ENCODE data around the gene HYAL3. TPM values are rescaled to one million over a fixed set of nuclear protein-coding genes. Genes with fewer than 3 reads are reported as not detected.

The HYAL3 gene
- total and polyA plus RNA-seq, 10 of the 15 experiments (the other 5 are each of a cell fraction or from before 2014, with no cell fraction given) = 0.37 to 4.2 (median 2.8) TPM

GRCh38 chr3:50299929-50300680 lies 900 bp upstream of the HYAL3 start:
- ChIA-PET RAD21 (ENCODE audit: unreplicated experiment) (interaction anchor here (0.7 to 2.2 kb wide), 8 partner anchors 10 to 53 kb away, joined by 3 to 15 read pairs (median 6); partner anchors contain the start of genes CYB561D2, NPRL2 and TUSC2), POLR2A (interaction anchor here (0.5 to 2.7 kb wide), 15 partner anchors 9 to 830 kb away, joined by 3 to 30 read pairs (median 5); partner anchors contain the start of genes CYB561D2, DAG1, NPRL2 and RASSF1), SMC1A (ENCODE audit: uncharacterized antibody, unreplicated experiment) (interaction anchor here (0.7 to 2.3 kb wide), 7 partner anchors 17 to 72 kb away, joined by 3 to 9 read pairs (median 3); no protein-coding TSS in a partner anchor), CTCF (interaction anchor here (0.7 to 3.5 kb wide), 12 partner anchors 18 to 242 kb away, joined by 3 to 22 read pairs (median 6); partner anchors contain the start of gene TUSC2)
- peak overlapping the region; percentile 90 for H3K4me2 ChIP-seq (ENCODE audit: control insufficient read depth, insufficient read depth)
- no peaks in the 10 kb centered on the region for H3K27me3 ChIP-seq (replicated peaks in 1 of 2; ENCODE audit: control insufficient read depth in 2 of 2, insufficient read depth in 2 of 2, low read length in 1 of 2)
- in situ Hi-C loops (cut with MboI) (no loop called here), intact Hi-C loops (cut with micrococcal nuclease; ENCODE audit: unreplicated experiment) (loop anchor here (1.0 to 5.0 kb wide), 2 partner anchors 21 to 37 kb away; no protein-coding TSS in a partner anchor)
- peaks cover 2% of the 10 kb centered on the region; the same call in 1 of the 2 replicates for H3K79me2 ChIP-seq (ENCODE audit: control insufficient read depth, insufficient read depth, low read length)
- no peaks in the 10 kb centered on the region for H4K20me1 ChIP-seq (ENCODE audit: control insufficient read depth, insufficient read depth)
- ATAC-seq (peak; percentile 21), DNase-seq (ENCODE audit: low read depth, low spot score) (no peak), FAIRE-seq (peak; percentile 35)
- TF ChIP-seq SPI1 (IDR thresholded peaks at IDR 0.05; ENCODE audit: borderline replicate concordance, insufficient read depth, low read depth, low read length) (peak; percentile 35; the same call in 1 of the 2 replicates), PAX8 (IDR thresholded peaks at IDR 0.05) (no peak)
- H3K9me3 ChIP-seq (replicated peaks; ENCODE audit: control insufficient read depth, insufficient read depth, low read length) = no peaks in the 10 kb centered on the region
- peak overlapping the region; percentile 68 for H3K27ac ChIP-seq (ENCODE audit: control insufficient read depth, insufficient read depth)
- H3K36me3 ChIP-seq (ENCODE audit: control insufficient read depth in 2 of 2, insufficient read depth in 2 of 2, low read length in 1 of 2) = no peaks in the 10 kb centered on the region
- BruUV-seq (replicated peaks) = TSS peak; percentile 91
- peak overlapping the region; percentile 73 for H2AFZ ChIP-seq (ENCODE audit: control insufficient read depth, low read depth, low read length)
- peak overlapping the region; percentile 79 for H3K4me3 ChIP-seq
- WGBS (ENCODE audit: insufficient coverage, insufficient replicate concordance, low lambda C conversion rate, missing lambda C conversion rate) = 51% methylated on average over 12 of the region's 12 CpGs
- peaks cover 4% of the 10 kb centered on the region for H3K4me1 ChIP-seq (ENCODE audit: control insufficient read depth, insufficient read depth, low read length)
- peak overlapping the region; percentile 64 for H3K9ac ChIP-seq (ENCODE audit: control insufficient read depth, insufficient read depth, low read length)

- intact Hi-C loops (cut with micrococcal nuclease; ENCODE audit: unreplicated experiment) = loop anchor here (1.0 to 5.0 kb wide), 2 partner anchors 22 to 38 kb away; no protein-coding TSS in a partner anchor
- Histone ChIP-seq H3K9ac (ENCODE audit: control insufficient read depth, insufficient read depth, low read length) (peak overlapping the region; percentile 64), H3K9me3 (replicated peaks; ENCODE audit: control insufficient read depth, insufficient read depth, low read length) (no peaks in the 10 kb centered on the region), H3K4me1 (ENCODE audit: control insufficient read depth, insufficient read depth, low read length) (peaks cover 4% of the 10 kb centered on the region), H4K20me1 (ENCODE audit: control insufficient read depth, insufficient read depth) (no peaks in the 10 kb centered on the region), H3K27ac (ENCODE audit: control insufficient read depth, insufficient read depth) (peak overlapping the region; percentile 68), H3K79me2 (ENCODE audit: control insufficient read depth, insufficient read depth, low read length) (peaks cover 2% of the 10 kb centered on the region; the same call in 1 of the 2 replicates), H3K4me2 (ENCODE audit: control insufficient read depth, insufficient read depth) (peak overlapping the region; percentile 90), H2AFZ (ENCODE audit: control insufficient read depth, low read depth, low read length) (peak overlapping the region; percentile 73), H3K4me3 (peak overlapping the region; percentile 79), H3K36me3 (ENCODE audit: control insufficient read depth in 2 of 2, insufficient read depth in 2 of 2, low read length in 1 of 2) (no peaks in the 10 kb centered on the region), H3K27me3 (replicated peaks in 1 of 2; ENCODE audit: control insufficient read depth in 2 of 2, insufficient read depth in 2 of 2, low read length in 1 of 2) (no peaks in the 10 kb centered on the region)
- CTCF ChIA-PET = interaction anchor here (0.7 to 3.5 kb wide), 12 partner anchors 19 to 243 kb away, joined by 3 to 22 read pairs (median 5); partner anchors contain the start of gene TUSC2
- BruUV-seq (replicated peaks) = no TSS peak
- DNase-seq (ENCODE audit: low read depth, low spot score) = no peak
- in situ Hi-C loops (cut with MboI) = no loop called here
- ATAC-seq = no peak
- WGBS (ENCODE audit: insufficient coverage, insufficient replicate concordance, low lambda C conversion rate, missing lambda C conversion rate) = under 1% methylated on average over 12 of the region's 12 CpGs
- POLR2A ChIA-PET = interaction anchor here (0.5 to 2.7 kb wide), 15 partner anchors 9 to 829 kb away, joined by 3 to 30 read pairs (median 5); partner anchors contain the start of genes CYB561D2, DAG1, NPRL2 and RASSF1
- 0 out of 2 replicates have a peak, but pooled peaks have one; percentile 19 for TF ChIP-seq SIN3A (IDR thresholded peaks at IDR 0.05; ENCODE audit: low read depth, low read length)
- TF ChIP-seq SPI1 (IDR thresholded peaks at IDR 0.05; ENCODE audit: borderline replicate concordance, insufficient read depth, low read depth, low read length) = 0 out of 2 replicates have a peak, but pooled peaks have one; percentile 6
- no peak for TF ChIP-seq CBX3 (IDR thresholded peaks at IDR 0.05; ENCODE audit: borderline replicate concordance, low read depth)
- TF ChIP-seq ATF7 (IDR thresholded peaks at IDR 0.05; ENCODE audit: low read depth) = 0 out of 2 replicates have a peak, but pooled peaks have one; percentile 42
- no peak for TF ChIP-seq E2F8 (IDR thresholded peaks at IDR 0.05; ENCODE audit: low read depth, partially characterized antibody)
- TF ChIP-seq RB1 (IDR thresholded peaks at IDR 0.05; ENCODE audit: borderline replicate concordance) = peak; percentile 27; the same call in 1 of the 2 replicates
- peak; percentile 78 for TF ChIP-seq PKNOX1 (IDR thresholded peaks at IDR 0.05)
- no peak for TF ChIP-seq ESRRA (IDR thresholded peaks at IDR 0.05; ENCODE audit: low read length)
- no peak for FAIRE-seq
- RAD21 ChIA-PET (ENCODE audit: unreplicated experiment) = interaction anchor here (0.7 to 2.2 kb wide), 8 partner anchors 11 to 53 kb away, joined by 3 to 15 read pairs (median 6); partner anchors contain the start of genes CYB561D2, NPRL2 and TUSC2
- SMC1A ChIA-PET (ENCODE audit: uncharacterized antibody, unreplicated experiment) = interaction anchor here (0.7 to 2.3 kb wide), 7 partner anchors 17 to 72 kb away, joined by 3 to 9 read pairs (median 3); no protein-coding TSS in a partner anchor
Measured at GRCh38 chr3:50299638-50299928, 378 bp upstream of the HYAL3 start.

Measured in GM12878 (cell line).